HepG2 (cell line): ENCODE measurements around the gene NAALADL1. TPM values are rescaled to one million over a fixed set of nuclear protein-coding genes. Genes with fewer than 3 reads are reported as not detected.

ENCODE experiments used
- AKAP8 ChIP-seq: sonication (generic); formaldehyde crosslinking; IDR thresholded peaks from 2 replicates; pipeline ENCODE4 v1.5.1; 2020; ENCODE audit warnings: mild to moderate bottlenecking, missing genetic modification reagents
- CCDC6 ChIP-seq: sonication (generic); formaldehyde crosslinking; IDR thresholded peaks from 2 replicates; pipeline ENCODE4 v1.8.1; 2022; ENCODE audit warnings: mild to moderate bottlenecking, missing genetic modification reagents, moderate library complexity
- DNMT1 ChIP-seq: sonication (generic); formaldehyde crosslinking; IDR thresholded peaks from 2 replicates; pipeline ENCODE4 v1.5.1; 2020; ENCODE audit warnings: mild to moderate bottlenecking, missing genetic modification reagents
- FOXA3 ChIP-seq: IDR thresholded peaks from 2 replicates; pipeline ENCODE4 v1.6.1; 2016; ENCODE audit warnings: missing genetic modification reagents, missing compliant biosample characterization
- HES4 ChIP-seq: sonication (generic); formaldehyde crosslinking; IDR thresholded peaks from 2 replicates; pipeline ENCODE4 v1.9.0; 2021; ENCODE audit warnings: mild to moderate bottlenecking, missing genetic modification reagents, borderline replicate concordance
- HHEX ChIP-seq: IDR thresholded peaks from 2 replicates; pipeline ENCODE4 v1.6.1; 2016; ENCODE audit warnings: control low read depth
- MAFF ChIP-seq: IDR thresholded peaks from 2 replicates; pipeline ENCODE4 v1.6.1; 2011; ENCODE audit warnings: low read depth, low read length, improper control_type of control experiment
- NR3C1 ChIP-seq: sonication (generic); formaldehyde crosslinking; IDR thresholded peaks from 2 replicates; pipeline ENCODE4 v1.4.0; 2020; ENCODE audit warnings: missing genetic modification reagents
- PHF8 ChIP-seq: sonication (generic); formaldehyde crosslinking; IDR thresholded peaks from 2 replicates; pipeline ENCODE4 v1.5.0; 2020; ENCODE audit warnings: missing genetic modification reagents
- POLR2AphosphoS5 ChIP-seq: IDR thresholded peaks from 2 replicates; pipeline ENCODE4 v1.6.1; 2012; ENCODE audit warnings: low read depth, low read length
- PRPF4 ChIP-seq: fragments of 200-400 bp; formaldehyde crosslinking; IDR thresholded peaks from 2 replicates; pipeline ENCODE4 v1.6.1; 2016; ENCODE audit warnings: low read length, low read depth; ENCODE audit not compliant: poor library complexity, severe bottlenecking
- SMAD1 ChIP-seq: sonication (generic); formaldehyde crosslinking; IDR thresholded peaks from 2 replicates; pipeline ENCODE4 v1.4.0; 2020; ENCODE audit warnings: missing genetic modification reagents, low read depth, mild to moderate bottlenecking, borderline replicate concordance
- SSRP1 ChIP-seq: IDR thresholded peaks from 2 replicates; pipeline ENCODE4 v1.6.1; 2016; ENCODE audit warnings: control low read depth
- THAP11 ChIP-seq: IDR thresholded peaks from 2 replicates; pipeline ENCODE4 v1.6.1; 2016; ENCODE audit warnings: missing biosample characterization, missing genetic modification reagents
- TMF1 ChIP-seq: sonication (generic); formaldehyde crosslinking; IDR thresholded peaks from 2 replicates; pipeline ENCODE4 v1.8.1; 2022; ENCODE audit warnings: low read depth, missing genetic modification reagents
- ZGPAT ChIP-seq: IDR thresholded peaks from 2 replicates; pipeline ENCODE4 v1.6.1; 2016; ENCODE audit warnings: mild to moderate bottlenecking
- ZMYM2 ChIP-seq: sonication (generic); formaldehyde crosslinking; IDR thresholded peaks from 2 replicates; pipeline ENCODE4 v1.8.0; 2022; ENCODE audit warnings: mild to moderate bottlenecking, missing genetic modification reagents
- ZNF17 ChIP-seq: sonication (generic); formaldehyde crosslinking; IDR thresholded peaks from 2 replicates; pipeline ENCODE4 v1.5.0; 2020; ENCODE audit warnings: mild to moderate bottlenecking, missing genetic modification reagents
- ZNF441 ChIP-seq: sonication (generic); formaldehyde crosslinking; IDR thresholded peaks from 2 replicates; pipeline ENCODE4 v1.7.0; 2021; ENCODE audit warnings: missing genetic modification reagents, borderline replicate concordance
- ZNF660 ChIP-seq: sonication (generic); formaldehyde crosslinking; IDR thresholded peaks from 2 replicates; pipeline ENCODE4 v1.5.1; 2020; ENCODE audit warnings: mild to moderate bottlenecking, low read depth, missing genetic modification reagents, borderline replicate concordance
- polyA plus RNA-seq, 8 experiments: library from polyadenylated mRNA; depleted of rRNA in 3 of 8; stranded (reverse) in 7 of 8; unstranded in 1 of 8; fragments of >200 nt; fragmentation: Illumina TruSeq in 4 of 8; extraction: Trizol in 4 of 8; gene quantifications; 2 replicates each; pipeline versions ENCODE4 v1.2.1 to v1.2.3, GENCODE V29; 2011 to 2016; ENCODE audit warnings: low read depth in 4 of 8, missing spikeins in 1 of 8, mixed read lengths in 1 of 8; ENCODE audit not compliant: insufficient read depth in 1 of 8
- total RNA-seq, 5 experiments: library from RNA; depleted of rRNA; stranded (reverse); fragments of >200 nt; fragmentation: Illumina TruSeq; extraction: Trizol; gene quantifications; 2 replicates each; pipeline ENCODE4 v1.2.3, GENCODE V29; 2016; ENCODE audit warnings: low read depth in 1 of 5
- TF ChIP-seq, protein P1 (sequence below): sonication (generic); formaldehyde crosslinking; conservative IDR thresholded peaks from 2 replicates; pipeline ENCODE4 v1.4.0; 2020; ENCODE audit warnings: mild to moderate bottlenecking, missing genetic modification reagents, moderate library complexity
- TF ChIP-seq, protein P2 (sequence below): sonication (generic); formaldehyde crosslinking; IDR thresholded peaks from 2 replicates; pipeline ENCODE4 v1.4.0; 2020; ENCODE audit warnings: missing genetic modification reagents

Gene NAALADL1
- total and polyA plus RNA-seq, 2 of the 13 experiments (the other 11 are each of a cell fraction or from before 2014, with no cell fraction given), result 9.3 to 33.9 TPM

GRCh38 chr11:65040847-65041622 lies 17.3 kb downstream of the NAALADL1 start, which contains the start of gene SAC3D1 (continued):
- peak; percentile 31; the same call in 1 of the 2 replicates for TF ChIP-seq FOXA3
- 0 out of 2 replicates have a peak, but pooled peaks have one; percentile 22 for TF ChIP-seq TMF1 (CRISPR knock-in tag)
- TF ChIP-seq HHEX, result no peak
- no peak for TF ChIP-seq ZNF17 (CRISPR knock-in tag)
- TF ChIP-seq THAP11 (CRISPR knock-in tag), result peak; percentile 92
- no peak for TF ChIP-seq NR3C1 (CRISPR knock-in tag)
- TF ChIP-seq AKAP8 (CRISPR knock-in tag), result no peak
- TF ChIP-seq MAFF, result no peak
- TF ChIP-seq PHF8, result peak; percentile 66
- no peak for TF ChIP-seq PRPF4
- peak; percentile 50 for TF ChIP-seq POLR2AphosphoS5
- TF ChIP-seq ZGPAT (CRISPR knock-in tag), result 0 out of 2 replicates have a peak, but pooled peaks have one; percentile 71
- TF ChIP-seq, protein P1, sequence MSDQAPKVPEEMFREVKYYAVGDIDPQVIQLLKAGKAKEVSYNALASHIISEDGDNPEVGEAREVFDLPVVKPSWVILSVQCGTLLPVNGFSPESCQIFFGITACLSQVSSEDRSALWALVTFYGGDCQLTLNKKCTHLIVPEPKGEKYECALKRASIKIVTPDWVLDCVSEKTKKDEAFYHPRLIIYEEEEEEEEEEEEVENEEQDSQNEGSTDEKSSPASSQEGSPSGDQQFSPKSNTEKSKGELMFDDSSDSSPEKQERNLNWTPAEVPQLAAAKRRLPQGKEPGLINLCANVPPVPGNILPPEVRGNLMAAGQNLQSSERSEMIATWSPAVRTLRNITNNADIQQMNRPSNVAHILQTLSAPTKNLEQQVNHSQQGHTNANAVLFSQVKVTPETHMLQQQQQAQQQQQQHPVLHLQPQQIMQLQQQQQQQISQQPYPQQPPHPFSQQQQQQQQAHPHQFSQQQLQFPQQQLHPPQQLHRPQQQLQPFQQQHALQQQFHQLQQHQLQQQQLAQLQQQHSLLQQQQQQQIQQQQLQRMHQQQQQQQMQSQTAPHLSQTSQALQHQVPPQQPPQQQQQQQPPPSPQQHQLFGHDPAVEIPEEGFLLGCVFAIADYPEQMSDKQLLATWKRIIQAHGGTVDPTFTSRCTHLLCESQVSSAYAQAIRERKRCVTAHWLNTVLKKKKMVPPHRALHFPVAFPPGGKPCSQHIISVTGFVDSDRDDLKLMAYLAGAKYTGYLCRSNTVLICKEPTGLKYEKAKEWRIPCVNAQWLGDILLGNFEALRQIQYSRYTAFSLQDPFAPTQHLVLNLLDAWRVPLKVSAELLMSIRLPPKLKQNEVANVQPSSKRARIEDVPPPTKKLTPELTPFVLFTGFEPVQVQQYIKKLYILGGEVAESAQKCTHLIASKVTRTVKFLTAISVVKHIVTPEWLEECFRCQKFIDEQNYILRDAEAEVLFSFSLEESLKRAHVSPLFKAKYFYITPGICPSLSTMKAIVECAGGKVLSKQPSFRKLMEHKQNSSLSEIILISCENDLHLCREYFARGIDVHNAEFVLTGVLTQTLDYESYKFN (CRISPR knock-in tag), result 0 out of 2 replicates have a peak, but pooled peaks have one; percentile 63
- TF ChIP-seq DNMT1, result peak; percentile 45
- TF ChIP-seq, protein P2, sequence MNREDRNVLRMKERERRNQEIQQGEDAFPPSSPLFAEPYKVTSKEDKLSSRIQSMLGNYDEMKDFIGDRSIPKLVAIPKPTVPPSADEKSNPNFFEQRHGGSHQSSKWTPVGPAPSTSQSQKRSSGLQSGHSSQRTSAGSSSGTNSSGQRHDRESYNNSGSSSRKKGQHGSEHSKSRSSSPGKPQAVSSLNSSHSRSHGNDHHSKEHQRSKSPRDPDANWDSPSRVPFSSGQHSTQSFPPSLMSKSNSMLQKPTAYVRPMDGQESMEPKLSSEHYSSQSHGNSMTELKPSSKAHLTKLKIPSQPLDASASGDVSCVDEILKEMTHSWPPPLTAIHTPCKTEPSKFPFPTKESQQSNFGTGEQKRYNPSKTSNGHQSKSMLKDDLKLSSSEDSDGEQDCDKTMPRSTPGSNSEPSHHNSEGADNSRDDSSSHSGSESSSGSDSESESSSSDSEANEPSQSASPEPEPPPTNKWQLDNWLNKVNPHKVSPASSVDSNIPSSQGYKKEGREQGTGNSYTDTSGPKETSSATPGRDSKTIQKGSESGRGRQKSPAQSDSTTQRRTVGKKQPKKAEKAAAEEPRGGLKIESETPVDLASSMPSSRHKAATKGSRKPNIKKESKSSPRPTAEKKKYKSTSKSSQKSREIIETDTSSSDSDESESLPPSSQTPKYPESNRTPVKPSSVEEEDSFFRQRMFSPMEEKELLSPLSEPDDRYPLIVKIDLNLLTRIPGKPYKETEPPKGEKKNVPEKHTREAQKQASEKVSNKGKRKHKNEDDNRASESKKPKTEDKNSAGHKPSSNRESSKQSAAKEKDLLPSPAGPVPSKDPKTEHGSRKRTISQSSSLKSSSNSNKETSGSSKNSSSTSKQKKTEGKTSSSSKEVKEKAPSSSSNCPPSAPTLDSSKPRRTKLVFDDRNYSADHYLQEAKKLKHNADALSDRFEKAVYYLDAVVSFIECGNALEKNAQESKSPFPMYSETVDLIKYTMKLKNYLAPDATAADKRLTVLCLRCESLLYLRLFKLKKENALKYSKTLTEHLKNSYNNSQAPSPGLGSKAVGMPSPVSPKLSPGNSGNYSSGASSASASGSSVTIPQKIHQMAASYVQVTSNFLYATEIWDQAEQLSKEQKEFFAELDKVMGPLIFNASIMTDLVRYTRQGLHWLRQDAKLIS (CRISPR knock-in tag), result no peak
- TF ChIP-seq ZNF441 (CRISPR knock-in tag), result peak; percentile 20; the same call in 1 of the 2 replicates
- peak; percentile 66 for TF ChIP-seq CCDC6 (CRISPR knock-in tag)
- TF ChIP-seq SMAD1 (CRISPR knock-in tag), result no peak; the same call in 1 of the 2 replicates
- 0 out of 2 replicates have a peak, but pooled peaks have one; percentile 38 for TF ChIP-seq ZMYM2 (CRISPR knock-in tag)
- no peak for TF ChIP-seq HES4
- no peak for TF ChIP-seq ZNF660
- no peak for TF ChIP-seq SSRP1
